ENCODE data around the gene FAM222A.

Gene FAM222A

DNA sequence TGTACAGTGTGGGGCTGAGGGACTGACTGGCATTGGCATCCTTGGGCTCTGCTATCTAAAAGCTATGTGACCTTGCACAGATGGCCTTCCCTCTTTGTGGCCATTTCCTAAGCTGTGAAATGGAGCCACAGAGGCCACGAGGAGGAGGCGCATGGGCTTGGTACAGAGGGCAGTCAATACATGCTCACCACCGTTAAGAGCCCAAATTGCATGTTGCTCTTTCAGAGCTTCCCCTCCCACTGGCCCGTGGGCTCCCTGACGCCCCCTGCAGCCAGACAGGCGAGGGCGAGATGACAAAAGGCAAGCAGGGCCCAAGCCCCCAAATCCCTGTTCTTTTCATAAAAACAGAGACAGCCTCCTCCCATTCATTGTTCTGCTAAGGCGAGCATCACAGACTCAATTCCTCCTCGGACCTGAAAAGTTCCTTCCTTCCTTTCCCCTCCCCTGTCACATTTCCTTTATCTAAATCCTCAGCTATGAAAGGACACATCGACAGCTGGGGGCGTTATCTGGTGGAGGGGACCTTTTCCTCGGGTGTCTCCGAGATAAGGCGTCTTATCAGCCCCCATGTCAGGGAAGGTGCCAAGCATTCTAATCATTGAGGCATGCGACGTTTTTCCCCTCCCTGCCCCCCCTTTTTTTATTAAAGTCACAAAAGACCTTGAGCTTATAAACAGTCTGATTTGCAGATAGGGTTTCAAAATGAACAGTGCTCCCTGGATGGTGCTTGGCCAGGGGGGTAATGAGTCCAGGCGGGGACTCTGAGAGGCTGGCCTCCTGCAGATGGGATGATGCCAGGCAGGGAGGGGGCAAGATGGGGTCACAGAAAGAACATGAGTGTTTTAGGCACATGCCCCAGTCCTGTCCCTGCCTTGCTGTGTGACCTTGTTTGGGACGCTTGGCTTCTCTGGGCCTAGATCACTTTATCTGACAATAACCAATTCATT, 26.4 kb downstream of the FAM222A start:
- DNase-seq: no peak

- no peak for DNase-seq
These were observed 27.1 kb downstream of the FAM222A start for GRCh38 chr12:109740694-109741245.

DNA sequence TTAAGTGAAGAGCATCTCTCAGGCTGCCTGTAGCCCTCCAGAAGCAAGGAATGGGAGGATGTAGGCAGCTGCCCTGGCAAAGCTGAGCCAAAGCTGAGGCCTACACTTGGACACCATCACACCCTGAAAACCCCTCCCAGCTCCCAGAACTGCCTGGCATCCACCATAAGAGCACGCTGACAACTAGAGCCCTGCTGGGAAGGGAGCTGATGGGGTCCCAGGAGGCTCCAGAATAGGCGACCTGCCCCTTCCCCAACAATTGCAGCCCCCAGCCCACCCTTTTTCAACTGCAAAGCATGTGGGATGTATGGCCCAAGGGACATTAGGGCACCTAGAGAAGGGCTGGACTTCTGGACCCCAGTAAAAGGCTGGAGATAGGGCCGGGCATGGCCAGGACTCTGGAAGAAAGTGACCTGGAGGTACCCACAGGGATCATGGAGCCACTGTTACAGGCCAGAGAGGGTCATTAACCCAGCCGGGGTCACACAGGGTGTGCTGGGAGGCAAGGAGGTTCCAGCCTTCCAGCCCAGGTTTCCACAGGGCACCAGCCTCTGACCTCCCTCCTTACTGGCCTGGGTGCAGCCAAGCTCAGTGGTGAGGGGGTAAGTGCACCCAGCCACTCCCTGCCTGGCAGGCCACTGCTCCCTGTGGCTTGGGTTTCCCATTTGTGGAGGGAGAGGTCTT, 27.8 kb downstream of the FAM222A start:
- DNase-seq: no peak

GRCh38 chr12:109741970-109742703, 28.5 kb downstream of the FAM222A start:
- no peak for DNase-seq

- no peak for DNase-seq
These were observed 29.7 kb downstream of the FAM222A start for GRCh38 chr12:109743076-109743910.

- no peak for DNase-seq
These were observed 30.4 kb downstream of the FAM222A start for GRCh38 chr12:109744026-109744425.

DNA sequence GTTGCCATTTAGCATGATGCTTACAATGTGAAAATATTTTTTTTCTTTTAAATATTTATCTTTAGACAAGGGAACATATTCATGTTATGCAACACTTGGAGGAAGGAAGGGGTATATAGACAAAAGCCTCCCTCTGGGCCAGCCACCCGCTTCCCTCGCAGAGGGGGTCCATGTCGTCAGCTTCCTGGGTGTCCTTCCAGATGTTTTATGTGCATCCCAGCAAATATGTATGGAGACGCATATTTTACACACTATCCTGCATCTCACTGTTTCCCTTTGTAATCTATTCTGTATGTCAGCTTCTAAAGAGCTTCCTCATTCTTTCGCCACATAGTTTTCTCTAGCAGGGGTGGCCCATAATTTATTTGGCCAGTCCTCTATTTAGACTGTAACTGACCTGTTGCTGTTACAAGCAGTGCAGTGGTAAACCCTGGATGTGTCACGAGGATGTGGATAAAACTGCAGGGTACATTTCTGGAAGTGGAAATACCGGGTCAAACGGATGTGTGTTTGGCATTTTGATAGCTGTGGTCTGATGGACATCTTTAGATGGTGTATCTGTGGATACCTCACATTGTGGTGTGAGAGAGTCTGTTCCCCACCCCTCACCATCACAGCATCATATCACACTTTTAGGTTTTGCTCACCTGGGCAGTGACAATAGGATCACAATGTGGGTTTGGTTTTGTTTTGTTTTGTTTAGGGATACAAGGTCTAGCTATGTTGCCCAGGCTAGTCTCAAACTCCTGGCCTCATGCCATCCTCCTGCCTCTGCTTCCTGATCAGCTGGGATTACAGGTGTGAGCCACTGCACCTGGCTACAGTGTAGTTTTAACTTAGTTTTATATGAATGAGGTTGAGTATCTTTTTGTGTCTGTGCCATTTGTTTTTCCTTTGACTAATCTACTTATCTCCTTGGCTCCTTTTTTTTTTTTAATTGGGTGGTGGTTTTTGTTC, 31.6 kb downstream of the FAM222A start:
- DNase-seq: no peak

DNA sequence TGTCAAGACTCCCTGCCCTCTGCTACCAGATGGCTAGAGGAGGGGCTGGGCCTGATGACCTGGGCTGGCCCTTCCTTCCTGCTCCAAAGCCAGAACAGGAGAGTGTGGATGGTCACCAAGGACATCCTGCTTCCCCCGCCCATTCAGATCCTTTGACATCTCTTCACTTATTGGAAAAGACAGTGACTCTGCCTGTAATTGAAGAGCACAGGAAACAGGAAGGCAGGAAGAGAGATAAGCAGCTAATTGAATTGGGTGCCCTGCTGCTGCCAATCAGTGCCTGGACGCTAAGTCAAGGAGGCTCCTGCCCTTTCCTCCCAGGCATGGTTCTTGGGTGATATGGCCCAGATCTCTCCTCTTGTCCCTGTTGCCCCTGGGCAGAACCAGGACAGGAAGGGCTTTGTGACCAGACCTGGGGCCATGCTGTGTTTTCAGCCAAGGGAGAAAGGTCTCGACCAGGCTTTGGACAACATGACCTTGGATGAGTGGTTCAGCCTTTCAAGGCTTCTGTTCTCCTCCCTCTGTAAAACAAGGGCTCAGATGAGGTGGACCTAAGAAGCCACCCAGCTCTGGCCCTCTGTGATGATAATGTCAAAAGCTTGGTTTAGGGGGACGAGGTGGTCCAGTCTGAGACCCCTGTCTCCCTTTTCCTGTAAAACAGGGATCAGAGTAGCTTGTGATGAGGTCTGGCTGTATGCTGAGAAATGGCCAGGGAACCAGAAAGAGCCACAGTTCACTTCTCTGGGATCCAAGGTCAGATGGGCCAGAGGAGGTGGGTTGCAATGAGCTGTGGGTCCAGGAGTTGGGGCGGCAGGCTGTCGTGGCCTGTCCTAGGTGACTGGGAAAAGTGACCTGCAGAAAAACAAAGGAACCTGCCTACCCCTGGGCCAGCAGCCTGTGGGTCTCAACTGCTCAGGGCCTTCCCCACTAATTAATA, 38.8 kb downstream of the FAM222A start:
- no peak for DNase-seq

DNA sequence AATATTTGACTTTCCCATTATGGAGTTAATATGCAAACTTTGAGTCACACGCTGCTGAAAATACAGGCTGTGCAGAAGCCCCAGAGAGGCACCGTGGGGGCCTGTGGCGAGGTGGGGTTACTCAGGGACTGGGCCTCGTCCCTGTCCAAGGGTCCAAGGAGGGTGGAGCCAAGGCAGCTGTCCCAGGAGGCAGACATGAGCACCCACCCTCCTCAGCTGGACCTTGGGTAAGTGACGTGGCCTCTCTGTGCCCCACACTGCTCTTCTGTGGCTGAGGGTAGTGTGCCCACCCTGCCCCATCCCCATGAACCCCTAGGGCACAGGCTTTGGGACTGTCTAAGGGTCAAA, 39.4 kb downstream of the FAM222A start:
- DNase-seq: no peak

GRCh38 chr12:109753959-109754358, 40.3 kb downstream of the FAM222A start:
- no peak for DNase-seq

DNA sequence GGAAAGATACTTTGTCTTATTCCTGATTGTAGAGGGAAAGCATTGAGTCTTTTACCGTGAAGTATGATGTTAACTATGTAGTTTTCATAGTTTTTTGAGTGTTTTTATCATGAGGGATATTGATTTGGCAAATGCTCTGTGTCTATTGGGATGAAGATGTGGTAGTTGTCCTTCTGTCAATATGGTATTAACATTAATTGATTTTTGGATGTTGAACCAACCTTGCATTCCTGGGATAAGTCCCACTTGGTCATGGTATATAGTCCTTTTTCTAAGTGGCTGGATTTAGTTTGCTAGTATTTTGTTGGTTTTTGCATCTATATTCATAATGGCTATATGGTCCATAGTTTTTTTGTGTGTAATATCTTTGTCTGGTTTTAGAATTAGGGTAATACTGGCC, 42.8 kb downstream of the FAM222A start:
- no peak for DNase-seq

GRCh38 chr12:109757671-109758265, 44.1 kb downstream of the FAM222A start:
- DNase-seq: no peak

DNA sequence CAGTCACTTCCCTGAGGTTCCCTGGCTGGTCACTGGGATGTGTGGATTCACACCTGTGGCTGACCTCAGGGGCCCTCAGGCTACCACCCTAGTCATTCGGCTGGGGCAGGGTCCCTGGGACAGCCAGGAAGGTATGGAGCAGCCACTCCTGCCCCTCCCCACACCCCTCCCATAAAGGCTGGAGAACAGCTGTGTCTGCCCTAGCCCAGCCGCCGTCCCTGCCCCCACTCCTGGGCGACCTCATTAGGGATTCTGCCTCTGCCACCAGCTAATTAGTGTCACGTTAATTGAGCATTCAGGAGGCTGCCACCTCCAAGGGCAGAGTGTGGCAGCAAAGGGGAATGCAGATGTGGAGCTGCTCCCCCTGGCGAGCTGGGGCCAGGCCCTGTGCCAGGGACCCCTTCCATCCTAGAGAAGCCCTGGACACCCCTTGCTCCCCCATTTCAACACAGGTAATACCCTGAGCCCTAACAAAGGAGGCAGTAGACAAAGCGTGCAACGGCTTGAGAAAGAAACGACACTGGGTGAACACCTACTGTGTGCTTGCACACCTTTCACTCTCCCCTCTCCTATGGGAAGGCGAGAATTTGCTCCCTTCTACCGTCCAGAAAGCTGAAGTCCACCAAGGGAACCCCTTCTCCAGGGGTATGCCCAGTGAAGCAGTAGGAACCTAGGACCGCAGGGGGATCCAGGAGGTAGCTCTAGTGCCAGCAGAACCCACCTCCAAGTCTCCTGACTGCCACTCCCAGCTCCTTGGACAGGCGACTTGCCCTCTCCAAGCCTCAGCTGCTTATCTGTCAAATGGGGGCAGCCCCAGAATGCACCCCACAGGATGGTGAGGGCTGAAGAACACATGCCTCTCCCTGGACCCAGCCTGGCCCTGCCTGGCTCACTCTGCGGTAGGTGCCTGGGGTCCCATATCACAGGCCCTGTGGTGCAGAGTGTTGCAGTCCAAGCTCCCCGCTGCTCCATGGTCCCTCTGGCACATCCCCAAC, 45.1 kb downstream of the FAM222A start:
- DNase-seq: no peak

- DNase-seq: no peak
These were observed 46.0 kb downstream of the FAM222A start for GRCh38 chr12:109759595-109759994.

GRCh38 chr12:109760031-109760929, 46.7 kb downstream of the FAM222A start:
- no peak for DNase-seq

DNA sequence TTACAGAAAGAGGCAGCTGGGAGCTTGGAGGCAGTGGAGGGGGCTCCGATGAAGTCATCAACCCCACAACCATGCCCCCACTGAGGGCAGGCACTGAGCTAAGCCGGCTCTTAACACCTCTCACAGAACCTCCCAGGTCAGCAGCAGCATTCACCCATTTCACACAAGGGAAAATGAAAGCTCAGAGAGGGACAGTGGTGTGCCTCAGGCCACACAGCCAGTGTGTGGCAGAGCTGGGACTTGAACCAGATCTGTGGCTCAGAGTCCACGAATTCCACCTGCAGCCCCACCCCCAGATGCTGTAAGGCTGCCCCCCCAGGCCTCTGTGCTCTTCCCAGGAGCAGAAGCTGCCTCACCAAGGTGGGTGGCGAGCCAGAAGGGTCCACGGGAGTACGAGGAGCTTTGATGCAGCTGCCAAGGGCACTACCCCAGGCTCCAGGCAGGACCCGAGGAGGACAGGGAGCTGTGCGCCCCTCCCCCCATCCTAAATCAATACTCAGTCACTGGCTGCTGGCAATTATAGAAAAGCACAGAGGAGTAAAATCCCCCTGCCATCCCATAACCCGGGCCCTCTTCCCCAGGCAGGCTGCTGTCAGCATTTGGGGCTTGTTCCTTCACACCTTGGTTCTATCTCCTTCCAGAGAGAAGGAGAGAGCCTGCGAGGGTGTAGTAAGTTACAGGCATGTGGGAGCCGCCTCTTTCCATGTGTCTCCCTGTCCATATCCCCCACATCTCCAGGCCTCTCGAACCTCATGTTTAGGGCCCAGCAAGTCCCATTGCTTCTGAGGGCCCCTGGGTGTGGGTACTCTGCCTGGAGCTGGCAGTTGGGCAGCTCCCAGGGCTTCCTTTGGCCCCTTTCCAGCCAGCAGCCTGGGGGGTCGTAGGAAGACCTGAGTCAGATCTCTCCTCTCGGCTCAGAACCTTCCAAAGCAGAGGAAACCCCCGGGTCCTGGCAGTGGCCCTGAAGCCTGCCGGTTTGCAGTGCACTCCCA, 47.6 kb downstream of the FAM222A start:
- no peak for DNase-seq

All from activated CD4-positive, alpha-beta T cell treated with anti-CD3 and anti-CD28 coated beads, Interleukin-2, amount 50 U/mL, for 48 hours (primary cell).